ENCODE measurements around the gene FADS3.

FADS3 gene

DNA sequence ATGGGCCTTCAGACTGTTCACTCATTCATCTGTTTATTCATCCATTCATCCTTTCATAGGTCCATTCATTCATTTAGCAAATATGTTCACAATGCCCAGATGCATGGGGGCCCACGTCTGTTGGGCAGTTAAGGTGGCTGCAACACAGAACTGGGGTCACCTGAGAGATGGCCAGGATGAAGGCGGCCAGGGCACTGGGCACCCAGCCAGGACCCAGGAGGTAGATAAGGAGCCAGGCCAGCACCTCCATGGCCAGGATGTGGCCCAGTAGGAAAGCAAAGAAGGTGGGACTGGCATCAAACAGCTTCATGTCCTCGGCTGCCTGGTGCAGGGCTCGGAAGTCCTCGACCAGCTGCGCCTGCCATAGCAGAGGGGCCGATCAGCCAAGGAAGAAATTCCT lies 12.2 kb downstream of the FADS3 start:
- DNase-seq (ENCODE audit: low spot score), result no peak

DNA sequence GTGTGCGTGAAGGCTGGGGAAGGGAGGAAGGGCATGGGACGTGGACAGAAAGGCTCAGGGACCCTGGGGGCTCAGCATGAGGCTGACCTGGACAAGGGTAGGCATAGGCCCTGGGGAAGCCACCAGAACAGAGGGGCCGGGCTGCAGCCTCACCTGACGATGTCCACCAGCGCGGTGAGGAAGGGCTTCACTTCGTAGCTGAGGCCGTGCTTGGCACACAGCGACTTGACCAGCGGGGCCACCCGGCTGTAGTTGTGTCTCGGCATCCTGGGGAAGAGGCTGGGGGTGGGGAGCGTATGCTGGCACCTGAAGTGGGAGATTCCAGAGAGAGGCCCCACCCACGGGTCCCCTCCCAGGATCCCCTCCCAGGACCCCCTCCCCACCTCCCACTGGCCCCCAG lies 15.6 kb downstream of the FADS3 start:
- DNase-seq (ENCODE audit: low spot score), result no peak

DNA sequence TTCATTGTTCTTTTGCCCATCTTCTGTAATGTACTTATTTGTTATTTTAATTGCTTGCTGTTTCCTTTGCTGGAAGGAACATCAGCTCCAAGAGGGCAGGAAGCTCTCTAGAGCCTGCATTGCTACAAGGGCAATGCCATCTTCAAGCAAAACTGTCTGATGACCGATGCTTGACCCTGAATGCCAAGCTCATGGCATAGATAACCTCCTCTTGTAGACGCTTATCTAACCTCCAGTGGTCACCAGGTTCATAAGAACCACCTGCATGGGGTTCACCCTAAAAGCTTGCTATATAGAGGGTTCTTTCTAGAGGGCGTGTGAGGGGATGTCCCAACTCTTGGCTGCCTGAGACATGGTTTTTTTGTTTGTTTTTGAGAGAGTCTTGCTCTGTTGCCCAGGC lies 16.5 kb downstream of the FADS3 start:
- DNase-seq (ENCODE audit: low spot score), result no peak

DNA sequence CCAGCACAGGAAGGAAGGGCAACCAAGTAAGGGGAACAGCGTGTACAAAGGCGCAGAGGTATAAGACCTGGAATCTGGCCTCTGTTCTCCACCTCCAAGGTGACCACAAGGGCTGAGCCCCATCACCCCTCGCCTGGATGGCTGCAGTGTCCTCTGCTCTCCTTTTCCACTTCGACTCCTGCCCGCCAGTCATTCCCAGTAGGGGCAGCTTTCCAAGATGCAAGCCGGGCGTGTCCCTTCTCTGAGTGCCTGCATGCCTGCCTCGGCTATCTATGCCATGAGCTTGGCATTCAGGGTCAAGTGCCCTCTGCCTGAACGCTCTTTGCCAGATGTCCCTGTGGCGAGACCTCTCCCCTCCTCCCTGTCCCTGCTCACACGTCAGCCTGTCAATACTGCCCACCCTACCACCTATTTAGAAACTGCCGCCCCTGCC lies 17.0 kb downstream of the FADS3 start:
- DNase-seq (ENCODE audit: low spot score), result no peak

DNA sequence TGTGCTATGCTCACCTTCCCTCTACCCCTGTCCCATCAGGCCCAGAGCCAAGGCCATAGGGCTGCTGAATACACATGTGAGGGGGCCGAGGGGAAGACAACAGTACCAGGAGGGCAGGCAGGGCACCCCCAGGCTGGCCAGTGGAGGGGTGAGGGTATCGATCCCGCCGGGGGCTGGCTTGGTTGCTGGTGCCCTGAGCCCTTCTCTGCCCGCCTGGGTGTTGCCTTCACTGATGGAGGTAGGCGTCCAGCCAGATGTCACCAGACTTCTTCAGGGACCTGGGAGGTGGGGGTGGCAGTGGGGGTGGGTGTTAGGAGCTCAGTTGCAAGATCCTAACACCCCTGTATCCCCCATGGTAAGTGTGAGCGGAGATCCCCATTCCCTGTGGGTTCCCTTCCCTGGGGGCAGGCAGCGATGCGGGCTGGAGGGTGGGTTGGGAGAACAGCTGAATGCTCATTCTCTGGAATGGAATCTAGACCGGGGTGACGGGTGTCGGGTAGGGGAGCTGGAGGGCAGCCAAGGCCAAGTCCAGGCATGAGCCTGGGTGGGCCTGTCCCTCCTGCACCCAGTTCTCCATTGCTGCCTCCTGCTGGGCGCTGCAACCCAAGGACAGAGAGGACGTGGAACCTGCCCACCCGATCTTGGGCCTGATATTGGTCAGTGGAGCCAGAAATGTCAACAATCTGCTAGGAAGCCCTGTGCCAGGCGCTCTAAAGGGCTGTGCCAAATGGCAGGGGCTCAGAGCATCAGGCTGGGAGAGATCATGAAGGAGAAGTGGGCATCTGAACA lies 17.6 kb downstream of the FADS3 start:
- DNase-seq (ENCODE audit: low spot score), result no peak

DNA sequence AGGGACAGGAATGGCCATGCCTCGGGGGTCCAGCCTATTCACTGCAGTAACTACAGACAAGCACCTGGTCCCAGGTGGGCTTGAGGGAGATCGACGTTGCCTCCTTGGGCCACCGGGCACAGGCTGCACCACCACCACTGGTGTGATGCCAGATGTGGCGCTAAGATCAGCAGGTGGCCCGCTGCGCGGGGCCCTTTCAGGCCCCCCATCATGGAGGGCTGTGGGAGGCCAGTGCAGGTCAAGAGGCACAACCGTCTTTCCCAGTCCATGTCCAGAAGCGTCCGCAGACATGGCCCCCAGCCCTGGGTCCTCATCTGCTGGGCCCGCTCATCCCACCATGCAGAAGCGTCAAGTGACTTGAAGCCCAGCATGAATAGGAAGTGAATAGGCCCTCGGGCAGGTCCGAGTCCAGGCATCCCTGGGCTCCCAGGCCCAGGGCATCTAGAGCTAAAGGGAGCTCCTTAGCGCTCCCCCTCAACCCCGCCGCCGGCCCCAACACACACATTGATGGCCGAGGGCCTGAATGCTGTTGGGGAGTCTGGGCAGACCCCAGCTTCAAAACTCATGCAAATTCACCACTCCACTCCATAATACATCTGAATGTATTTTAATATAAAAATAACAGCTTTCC lies 18.3 kb downstream of the FADS3 start:
- no peak for DNase-seq (ENCODE audit: low spot score)

- DNase-seq (ENCODE audit: low spot score), result peak; percentile 92
Observed at GRCh38 chr11:61871158-61871597, 20.2 kb downstream of the FADS3 start.

GRCh38 chr11:61870541-61871031 lies 20.8 kb downstream of the FADS3 start:
- DNase-seq (ENCODE audit: low spot score), result no peak

GRCh38 chr11:61869708-61870451 lies 21.5 kb downstream of the FADS3 start:
- DNase-seq (ENCODE audit: low spot score), result no peak

- no peak for DNase-seq (ENCODE audit: low spot score)
Observed at GRCh38 chr11:61869429-61869707, 22.0 kb downstream of the FADS3 start.

DNA sequence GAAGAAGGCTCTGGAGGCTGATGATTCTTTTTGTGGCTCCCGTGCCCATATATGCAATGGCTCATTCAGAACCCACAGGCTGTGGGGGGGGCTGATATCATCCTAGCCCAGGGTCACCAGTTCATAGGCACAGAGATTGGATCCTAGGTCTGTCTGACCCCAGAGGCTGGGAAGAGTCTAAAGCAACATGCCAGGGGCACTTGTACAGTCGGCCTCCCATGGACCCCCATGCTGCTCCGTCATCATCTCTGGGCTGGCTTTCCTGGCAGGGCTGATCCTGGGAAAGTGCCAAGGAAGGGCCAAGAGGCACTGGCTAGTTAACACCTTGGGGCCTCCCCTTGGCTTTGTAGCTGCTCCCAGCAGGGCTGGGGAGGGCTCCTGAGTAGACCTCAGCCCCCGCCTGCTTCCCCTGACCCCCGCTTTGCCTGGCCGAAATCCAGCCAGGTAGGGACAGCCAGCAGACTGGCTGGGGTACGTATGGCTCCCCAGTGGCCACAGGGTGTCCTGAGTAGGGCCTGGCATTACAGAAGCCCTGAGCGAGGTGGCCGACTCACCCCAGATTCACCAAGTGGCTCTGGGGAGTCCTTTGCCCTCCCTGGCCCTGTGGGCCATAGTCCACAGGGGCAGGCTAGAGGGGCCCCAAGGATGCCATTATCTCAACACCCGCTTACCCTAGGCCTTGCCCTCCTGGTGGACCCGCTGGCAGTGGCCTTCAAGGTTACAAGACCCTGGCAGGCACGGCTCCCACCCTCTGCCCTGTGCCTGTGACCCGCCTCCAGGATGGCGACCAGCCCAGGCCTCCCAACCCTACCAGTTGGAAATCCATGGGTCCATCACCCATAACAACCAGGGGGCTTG lies 22.5 kb downstream of the FADS3 start:
- no peak for DNase-seq (ENCODE audit: low spot score)

- no peak for DNase-seq (ENCODE audit: low spot score)
Observed at GRCh38 chr11:61866958-61867343, 24.4 kb downstream of the FADS3 start.

DNA sequence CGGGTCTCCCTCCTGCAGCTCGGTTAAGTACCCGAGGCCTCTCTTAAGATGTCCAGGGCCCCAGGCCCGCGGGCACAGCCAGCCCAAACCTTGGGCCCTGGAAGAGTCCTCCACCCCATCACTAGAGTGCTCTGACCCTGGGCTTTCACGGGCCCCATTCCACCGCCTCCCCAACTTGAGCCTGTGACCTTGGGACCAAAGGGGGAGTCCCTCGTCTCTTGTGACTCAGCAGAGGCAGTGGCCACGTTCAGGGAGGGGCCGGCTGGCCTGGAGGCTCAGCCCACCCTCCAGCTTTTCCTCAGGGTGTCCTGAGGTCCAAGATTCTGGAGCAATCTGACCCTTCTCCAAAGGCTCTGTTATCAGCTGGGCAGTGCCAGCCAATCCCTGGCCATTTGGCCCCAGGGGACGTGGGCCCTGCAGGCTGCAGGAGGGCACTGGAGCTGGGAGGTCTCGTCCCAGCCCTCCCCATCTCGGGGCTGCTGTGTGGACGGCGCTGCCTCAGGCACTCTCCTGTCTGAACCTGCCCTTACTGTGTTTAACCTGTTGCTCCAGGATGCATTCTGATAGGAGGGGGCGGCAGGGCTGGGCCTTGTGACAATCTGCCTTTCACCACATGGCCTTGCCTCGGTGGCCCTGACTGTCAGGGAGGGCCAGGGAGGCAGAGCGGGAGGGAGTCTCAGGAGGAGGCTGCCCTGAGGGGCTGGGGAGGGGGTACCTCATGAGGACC lies 25.0 kb downstream of the FADS3 start:
- no peak for DNase-seq (ENCODE audit: low spot score)

GRCh38 chr11:61864814-61865775 lies 26.2 kb downstream of the FADS3 start:
- DNase-seq (ENCODE audit: low spot score), result no peak

DNA sequence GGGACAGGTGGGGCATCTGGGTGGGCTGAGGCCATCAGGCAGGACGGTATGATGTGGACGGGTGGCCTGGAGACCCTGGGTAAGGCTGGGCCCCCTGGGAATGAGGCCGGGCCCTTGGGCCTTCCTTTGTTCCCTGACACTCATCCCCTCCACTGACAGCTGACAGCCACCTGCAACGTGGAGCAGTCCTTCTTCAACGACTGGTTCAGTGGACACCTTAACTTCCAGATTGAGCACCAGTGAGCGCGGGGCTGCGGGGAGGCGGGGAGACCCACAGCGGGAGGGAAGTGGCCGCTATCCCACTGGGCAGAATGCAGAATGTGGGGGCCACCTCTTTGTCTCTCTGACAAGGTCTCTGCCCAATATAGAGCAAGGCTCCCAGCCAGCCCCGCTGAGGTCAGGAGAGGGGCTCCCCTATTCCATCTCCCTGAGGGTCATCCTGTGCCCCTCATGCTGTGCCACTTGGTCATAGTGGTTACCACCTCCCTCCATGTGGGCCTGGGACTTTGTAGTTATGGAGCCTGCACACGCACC lies 27.7 kb downstream of the FADS3 start:
- no peak for DNase-seq (ENCODE audit: low spot score)

DNA sequence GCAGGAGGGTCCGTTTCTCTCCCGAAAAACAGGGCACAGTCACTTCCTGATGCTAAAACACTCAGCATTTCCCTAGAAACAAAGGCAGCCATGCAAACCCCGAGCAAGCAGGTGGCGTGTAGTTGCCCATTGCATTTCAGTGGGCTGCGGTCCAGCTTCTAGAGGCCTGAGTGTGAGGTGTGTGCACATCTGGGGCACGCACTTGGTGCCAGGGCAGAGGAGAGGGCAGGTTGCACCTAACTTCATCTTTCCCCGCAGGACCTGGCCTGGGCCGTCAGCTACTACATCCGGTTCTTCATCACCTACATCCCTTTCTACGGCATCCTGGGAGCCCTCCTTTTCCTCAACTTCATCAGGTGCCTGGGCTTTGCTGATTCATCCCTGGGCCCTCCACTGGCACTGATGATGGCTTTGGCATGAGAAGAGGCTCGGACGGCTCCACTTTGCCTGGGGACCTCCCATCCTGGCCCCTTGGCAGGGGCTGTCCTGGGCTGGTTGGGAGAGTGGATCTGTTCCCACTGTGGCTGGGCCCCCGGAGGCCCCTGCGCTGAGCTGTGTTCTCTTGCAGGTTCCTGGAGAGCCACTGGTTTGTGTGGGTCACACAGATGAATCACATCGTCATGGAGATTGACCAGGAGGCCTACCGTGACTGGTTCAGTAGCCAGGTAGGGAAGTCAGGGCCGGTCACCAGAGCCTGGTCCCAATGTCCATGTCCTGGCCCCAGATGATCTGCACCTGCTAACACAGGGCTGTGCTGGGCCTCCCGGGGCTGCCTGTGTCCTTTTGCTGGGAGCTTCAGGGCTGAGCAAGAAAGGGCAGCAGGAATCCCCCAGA lies 28.4 kb downstream of the FADS3 start:
- no peak for DNase-seq (ENCODE audit: low spot score)

- DNase-seq (ENCODE audit: low spot score), result no peak
Observed at GRCh38 chr11:61861634-61862033, 29.7 kb downstream of the FADS3 start.

- no peak for DNase-seq (ENCODE audit: low spot score)
Observed at GRCh38 chr11:61860054-61860903, 31.1 kb downstream of the FADS3 start.

All from Ammon's horn (tissue), 1 donor.